CD14-positive monocyte (primary cell): ENCODE measurements around the gene FAM228B. TPM values are rescaled to one million over a fixed set of nuclear protein-coding genes. Genes with fewer than 3 reads are reported as not detected.

Source experiments
- DNase-seq, 3 donors: peaks; one replicate each; pipeline ENCODE4 v3.0.0-alpha.2; 2011 to 2022
- H2AFZ ChIP-seq: 2 replicates; pipeline ENCODE4 v1.6.0; 2012; ENCODE audit warnings: mild to moderate bottlenecking, low read depth, low read length, inconsistent platforms; ENCODE audit not compliant: insufficient read depth, poor library complexity, severe bottlenecking
- H3K27ac ChIP-seq, 2 donors: 1 replicate in 1 of 2; 2 replicates in 1 of 2; pipeline ENCODE4 v1.5.1; 2012 to 2013; ENCODE audit warnings: low read length in 2 of 2, control low read depth in 1 of 2, inconsistent platforms in 1 of 2, low read depth in 1 of 2, mild to moderate bottlenecking in 1 of 2
- H3K27me3 ChIP-seq, 2 donors: one replicate each; pipeline versions ENCODE4 v1.6.0 to v1.6.1; 2011 to 2013; ENCODE audit warnings: low read length in 2 of 2; ENCODE audit not compliant: control insufficient read depth in 2 of 2, insufficient read depth in 2 of 2
- H3K36me3 ChIP-seq, 2 donors: replicated peaks in 1 of 2; 1 replicate in 1 of 2; 2 replicates in 1 of 2; pipeline versions ENCODE4 v1.5.1 to v1.6.1; 2012 to 2013; ENCODE audit warnings: low read length in 2 of 2, control low read depth in 1 of 2, inconsistent platforms in 1 of 2, mild to moderate bottlenecking in 1 of 2; ENCODE audit not compliant: insufficient read depth in 2 of 2, control insufficient read depth in 1 of 2
- H3K4me1 ChIP-seq, 2 donors: 1 replicate in 1 of 2; 2 replicates in 1 of 2; pipeline versions ENCODE4 v1.5.1 to v1.6.1; 2012 to 2013; ENCODE audit warnings: low read length in 2 of 2, control low read depth in 1 of 2, inconsistent platforms in 1 of 2, mild to moderate bottlenecking in 1 of 2, moderate library complexity in 1 of 2; ENCODE audit not compliant: insufficient read depth in 2 of 2, control insufficient read depth in 1 of 2
- H3K4me2 ChIP-seq: replicated peaks from 2 replicates; pipeline ENCODE3; 2012; ENCODE audit warnings: low read length, moderate library complexity, mild to moderate bottlenecking; ENCODE audit not compliant: poor library complexity, severe bottlenecking; ENCODE audit errors: extremely low read depth
- H3K4me3 ChIP-seq, 3 experiments: fragments of 200-600 bp in 1 of 3; sonication (generic) in 1 of 3; replicated peaks in 1 of 3; 1 replicate in 2 of 3; 2 replicates in 1 of 3; pipeline ENCODE4 v1.5.1; 2011 to 2013; ENCODE audit warnings: low read length in 3 of 3, mild to moderate bottlenecking in 3 of 3, control low read depth in 2 of 3, low read depth in 2 of 3, inconsistent platforms in 1 of 3, moderate library complexity in 1 of 3
- H3K79me2 ChIP-seq: 2 replicates; pipeline ENCODE4 v1.6.0; 2012; ENCODE audit warnings: mild to moderate bottlenecking, control low read depth, inconsistent platforms, low read length, moderate library complexity; ENCODE audit not compliant: insufficient read depth
- H3K9ac ChIP-seq: 2 replicates; pipeline ENCODE4 v1.6.0; 2017; ENCODE audit warnings: low read length, mild to moderate bottlenecking; ENCODE audit not compliant: insufficient read depth, poor library complexity, severe bottlenecking
- H3K9me3 ChIP-seq, 2 donors: replicated peaks in 1 of 2; 1 replicate in 1 of 2; 2 replicates in 1 of 2; pipeline versions ENCODE4 v1.5.1 to v1.6.1; 2012 to 2013; ENCODE audit warnings: low read length in 2 of 2, control low read depth in 1 of 2; ENCODE audit not compliant: control insufficient read depth in 1 of 2, insufficient read depth in 1 of 2
- H4K20me1 ChIP-seq: 2 replicates; pipeline ENCODE4 v1.6.0; 2012; ENCODE audit warnings: mild to moderate bottlenecking, low read length, control low read depth, moderate library complexity; ENCODE audit not compliant: insufficient read depth
- H3K27ac Mint-ChIP-seq, 7 donors: one replicate each; pipeline ENCODE4 v1.8.0; 2020; ENCODE audit warnings: mild to moderate bottlenecking in 7 of 7, mixed read lengths in 7 of 7, moderate library complexity in 6 of 7, inconsistent platforms in 2 of 7
- H3K27me3 Mint-ChIP-seq, 3 donors: one replicate each; pipeline ENCODE4 v1.8.0; 2021 to 2022; ENCODE audit warnings: low read depth in 3 of 3, mild to moderate bottlenecking in 3 of 3, mixed read lengths in 3 of 3, moderate library complexity in 3 of 3, inconsistent platforms in 1 of 3
- H3K36me3 Mint-ChIP-seq, 2 donors: one replicate each; pipeline ENCODE4 v1.8.0; 2020; ENCODE audit warnings: mixed read lengths in 2 of 2, inconsistent platforms in 1 of 2, mild to moderate bottlenecking in 1 of 2
- H3K4me1 Mint-ChIP-seq: one replicate; pipeline ENCODE4 v1.8.0; 2020; ENCODE audit warnings: mild to moderate bottlenecking, mixed read lengths
- H3K4me3 Mint-ChIP-seq, 2 donors: one replicate each; pipeline ENCODE4 v1.8.0; 2020; ENCODE audit warnings: mild to moderate bottlenecking in 2 of 2, mixed read lengths in 2 of 2, moderate library complexity in 1 of 2
- H3K9me3 Mint-ChIP-seq, 7 donors: one replicate each; pipeline ENCODE4 v1.8.0; 2020 to 2022; ENCODE audit warnings: mixed read lengths in 7 of 7, mild to moderate bottlenecking in 6 of 7, moderate library complexity in 6 of 7, inconsistent platforms in 2 of 7
- WGBS: methylation state at CpG from one replicate; pipeline ENCODE4 v1.1.5; 2013; ENCODE audit warnings: missing lambda C conversion rate; ENCODE audit not compliant: insufficient coverage; 5-methylcytosine and 5-hydroxymethylcytosine counted together
- intact Hi-C, 2 donors: fragments of 100-400 bp; cut with micrococcal nuclease; formaldehyde crosslinking; loops; one replicate each; pipeline versions ENCODE4 v1.15.0 to v1.15.1; 2023
- polyA plus RNA-seq, 3 donors: library from polyadenylated mRNA; depleted of rRNA in 1 of 3; unstranded in 2 of 3; stranded (reverse) in 1 of 3; fragments of 300-500 nt in 2 of 3; fragments of >200 nt in 1 of 3; fragmentation: Illumina TruSeq in 2 of 3; gene quantifications; 1 replicate in 2 of 3; 2 replicates in 1 of 3; pipeline ENCODE4 v1.2.3, GENCODE V29; 2012 to 2021
- TF ChIP-seq, protein P1 (sequence below): fragments of 200-600 bp; IDR thresholded peaks from one replicate; pipeline ENCODE4 v1.8.0; 2022; ENCODE audit warnings: antibody characterized with exemption, mild to moderate bottlenecking

The FAM228B gene
- polyA plus RNA-seq, 3 donors, result 6.5 to 16.1 (median 7.5) TPM

DNA sequence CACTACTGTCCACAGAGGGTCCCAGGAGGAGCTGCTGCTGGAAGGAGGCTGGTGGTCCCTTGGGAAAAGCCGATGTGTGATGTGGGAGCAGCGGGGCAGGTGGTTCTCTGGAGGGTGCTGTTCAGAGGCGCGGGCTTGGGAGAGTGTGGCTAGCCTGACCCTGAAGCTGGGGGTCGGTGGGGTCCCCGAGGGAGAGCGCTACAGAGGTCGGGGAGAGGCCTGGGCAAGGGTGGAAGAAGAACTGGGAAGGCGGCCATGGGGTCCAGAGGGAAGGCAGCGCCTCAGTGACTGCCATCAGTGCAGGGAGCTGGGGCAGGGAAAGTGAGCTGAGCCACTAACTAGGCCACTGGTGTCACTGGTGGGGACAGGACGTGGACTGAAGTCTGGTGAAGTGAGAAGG is 84.1 kb downstream of the FAM228B start:
- no peaks in the 10 kb centered on the region for H4K20me1 ChIP-seq
- no peaks in the 10 kb centered on the region for H3K9me3 Mint-ChIP-seq
- no peak overlapping the region for H3K27ac ChIP-seq
- H3K4me3 Mint-ChIP-seq, result no peak overlapping the region
- H3K4me1 ChIP-seq, result no peaks in the 10 kb centered on the region
- H3K9ac ChIP-seq, result no peak overlapping the region
- WGBS, result 95% methylated on average over 9 of the region's 11 CpGs
- no peaks in the 10 kb centered on the region for H3K79me2 ChIP-seq
- H3K4me2 ChIP-seq, result no peak overlapping the region
- peaks cover 6% of the 10 kb centered on the region for H3K4me1 Mint-ChIP-seq
- peak overlapping the region in 2 of 7 donors; percentile 7 to 33 for H3K27ac Mint-ChIP-seq
- TF ChIP-seq, protein P1, sequence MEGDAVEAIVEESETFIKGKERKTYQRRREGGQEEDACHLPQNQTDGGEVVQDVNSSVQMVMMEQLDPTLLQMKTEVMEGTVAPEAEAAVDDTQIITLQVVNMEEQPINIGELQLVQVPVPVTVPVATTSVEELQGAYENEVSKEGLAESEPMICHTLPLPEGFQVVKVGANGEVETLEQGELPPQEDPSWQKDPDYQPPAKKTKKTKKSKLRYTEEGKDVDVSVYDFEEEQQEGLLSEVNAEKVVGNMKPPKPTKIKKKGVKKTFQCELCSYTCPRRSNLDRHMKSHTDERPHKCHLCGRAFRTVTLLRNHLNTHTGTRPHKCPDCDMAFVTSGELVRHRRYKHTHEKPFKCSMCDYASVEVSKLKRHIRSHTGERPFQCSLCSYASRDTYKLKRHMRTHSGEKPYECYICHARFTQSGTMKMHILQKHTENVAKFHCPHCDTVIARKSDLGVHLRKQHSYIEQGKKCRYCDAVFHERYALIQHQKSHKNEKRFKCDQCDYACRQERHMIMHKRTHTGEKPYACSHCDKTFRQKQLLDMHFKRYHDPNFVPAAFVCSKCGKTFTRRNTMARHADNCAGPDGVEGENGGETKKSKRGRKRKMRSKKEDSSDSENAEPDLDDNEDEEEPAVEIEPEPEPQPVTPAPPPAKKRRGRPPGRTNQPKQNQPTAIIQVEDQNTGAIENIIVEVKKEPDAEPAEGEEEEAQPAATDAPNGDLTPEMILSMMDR, result no peak
- H2AFZ ChIP-seq, result no peak overlapping the region
- H3K27me3 Mint-ChIP-seq, result peaks cover 0 to 3% (median 0%) of the 10 kb centered on the region in 3 donors
- no peak for DNase-seq
- no peak overlapping the region for H3K4me3 ChIP-seq
- no peaks in the 10 kb centered on the region for H3K9me3 ChIP-seq
- H3K27me3 ChIP-seq, result no peaks in the 10 kb centered on the region
- H3K36me3 Mint-ChIP-seq, result peaks cover 91 to 97% of the 10 kb centered on the region in 2 donors
- H3K36me3 ChIP-seq, result peaks cover 98 to 100% of the 10 kb centered on the region in 2 donors
- intact Hi-C loops, result no loop called here

DNA sequence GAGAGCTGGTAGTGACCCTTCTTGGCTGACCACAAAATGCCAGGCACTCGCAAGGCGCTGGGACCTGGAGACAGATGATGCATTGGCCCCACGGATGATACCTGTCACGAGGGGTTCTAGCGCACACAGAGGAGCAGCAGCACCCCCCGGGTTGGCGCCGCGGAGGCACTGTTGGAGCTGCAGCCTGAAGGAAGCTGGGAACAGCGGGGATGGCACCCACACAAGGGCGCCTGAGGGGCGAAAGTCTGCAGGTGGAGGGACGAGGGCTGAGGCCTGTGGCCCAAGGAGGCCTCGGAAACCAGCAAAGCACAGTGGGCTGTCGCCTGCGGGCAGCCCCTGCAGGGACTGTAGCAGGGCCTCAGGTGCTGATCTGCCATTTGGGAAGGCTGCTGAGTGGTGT is 85.2 kb downstream of the FAM228B start:
- TF ChIP-seq, protein P1, result no peak
- H3K27ac ChIP-seq, result no peak overlapping the region
- no peak overlapping the region for H2AFZ ChIP-seq
- intact Hi-C loops, result no loop called here
- no peak overlapping the region for H3K4me3 ChIP-seq
- 98% methylated on average over 15 of the region's 16 CpGs for WGBS
- Mint-ChIP-seq H3K9me3 (no peaks in the 10 kb centered on the region), H3K4me1 (peaks cover 6% of the 10 kb centered on the region), H3K4me3 (no peak overlapping the region), H3K27me3 (peaks cover 0 to 3% (median 0%) of the 10 kb centered on the region in 3 donors), H3K27ac (no peak overlapping the region), H3K36me3 (peaks cover 92 to 98% of the 10 kb centered on the region in 2 donors)
- no peak overlapping the region for H3K9ac ChIP-seq
- no peak for DNase-seq
- H3K79me2 ChIP-seq, result no peaks in the 10 kb centered on the region
- H3K4me1 ChIP-seq, result no peaks in the 10 kb centered on the region
- H4K20me1 ChIP-seq, result no peaks in the 10 kb centered on the region
- H3K4me2 ChIP-seq, result no peak overlapping the region
- peaks cover 98 to 100% of the 10 kb centered on the region in 2 donors for H3K36me3 ChIP-seq
- H3K27me3 ChIP-seq, result no peaks in the 10 kb centered on the region
- H3K9me3 ChIP-seq, result no peaks in the 10 kb centered on the region
